OCI-LY7 (cell line): Measurements from ENCODE around the gene CMTM1.

Experiments
- EZH2phosphoT487 ChIP-seq: fragments of 200-600 bp; sonication (generic); IDR thresholded peaks from 2 replicates; pipeline ENCODE4 v1.6.1; 2018; ENCODE audit warnings: low read depth, borderline replicate concordance, mild to moderate bottlenecking, mixed run types, antibody characterized with exemption, low read length, moderate library complexity, mixed read lengths
- TF ChIP-seq, protein P1 (sequence below): fragments of 200-600 bp; sonication (generic); conservative IDR thresholded peaks from 2 replicates; pipeline ENCODE4 v1.5.1; 2014; ENCODE audit warnings: mild to moderate bottlenecking, antibody characterized with exemption, low read length, moderate library complexity, mixed read lengths

DNA sequence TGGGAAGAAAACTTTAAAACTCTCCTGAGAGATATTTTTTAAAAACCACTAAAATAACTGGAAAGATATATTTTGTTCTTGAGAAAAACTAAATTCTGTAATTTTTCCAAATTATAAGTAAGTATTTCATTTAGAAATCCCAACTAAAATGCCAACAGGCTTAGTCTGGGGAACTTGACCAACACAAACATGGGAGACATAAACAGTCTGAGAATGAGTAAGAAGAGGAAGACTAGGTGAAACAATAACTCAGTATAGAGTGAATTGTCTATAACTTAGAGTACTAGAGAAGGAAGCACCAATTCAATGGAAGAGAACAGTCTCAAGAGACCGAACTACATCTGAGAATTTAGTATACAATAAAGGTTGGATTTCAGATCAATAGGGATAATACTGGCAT is 2.9 kb downstream of the CMTM1 start:
- TF ChIP-seq, protein P1, sequence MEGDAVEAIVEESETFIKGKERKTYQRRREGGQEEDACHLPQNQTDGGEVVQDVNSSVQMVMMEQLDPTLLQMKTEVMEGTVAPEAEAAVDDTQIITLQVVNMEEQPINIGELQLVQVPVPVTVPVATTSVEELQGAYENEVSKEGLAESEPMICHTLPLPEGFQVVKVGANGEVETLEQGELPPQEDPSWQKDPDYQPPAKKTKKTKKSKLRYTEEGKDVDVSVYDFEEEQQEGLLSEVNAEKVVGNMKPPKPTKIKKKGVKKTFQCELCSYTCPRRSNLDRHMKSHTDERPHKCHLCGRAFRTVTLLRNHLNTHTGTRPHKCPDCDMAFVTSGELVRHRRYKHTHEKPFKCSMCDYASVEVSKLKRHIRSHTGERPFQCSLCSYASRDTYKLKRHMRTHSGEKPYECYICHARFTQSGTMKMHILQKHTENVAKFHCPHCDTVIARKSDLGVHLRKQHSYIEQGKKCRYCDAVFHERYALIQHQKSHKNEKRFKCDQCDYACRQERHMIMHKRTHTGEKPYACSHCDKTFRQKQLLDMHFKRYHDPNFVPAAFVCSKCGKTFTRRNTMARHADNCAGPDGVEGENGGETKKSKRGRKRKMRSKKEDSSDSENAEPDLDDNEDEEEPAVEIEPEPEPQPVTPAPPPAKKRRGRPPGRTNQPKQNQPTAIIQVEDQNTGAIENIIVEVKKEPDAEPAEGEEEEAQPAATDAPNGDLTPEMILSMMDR = no peak
- TF ChIP-seq EZH2phosphoT487 = no peak
